ENCODE results near the gene PALMD. TPM values are rescaled to one million over a fixed set of nuclear protein-coding genes. Genes with fewer than 3 reads are reported as not detected.

The PALMD gene
- total and polyA plus RNA-seq, 5 donors: 71.9 to 79.6 (median 74.6) TPM

GRCh38 chr1:99646868-99647267 is 955 bp downstream of the PALMD start:
- DNase-seq: no peak
- Histone ChIP-seq H3K4me1 (ENCODE audit: control insufficient read depth, insufficient read depth, low read length) (peaks cover 7% of the 10 kb centered on the region), H3K27me3 (ENCODE audit: control insufficient read depth, insufficient read depth) (no peaks in the 10 kb centered on the region), H3K27ac (ENCODE audit: low read length) (no peak overlapping the region), H3K9me3 (ENCODE audit: control insufficient read depth, low read length) (no peaks in the 10 kb centered on the region), H3K4me3 (ENCODE audit: low read length) (peak overlapping the region; percentile 91)
- WGBS: 14% methylated on average over 5 of the region's 5 CpGs
- no peak for ATAC-seq
- intact Hi-C loops (cut with DNase I): loop anchor here in 2 of 4 donors (5.0 kb wide), 3 partner anchors 35 to 120 kb away; no protein-coding TSS in a partner anchor

GRCh38 chr1:99647490-99647889 is 1.6 kb downstream of the PALMD start:
- ATAC-seq: peak; percentile 63 to 69
- intact Hi-C loops (cut with DNase I): loop anchor here in 2 of 4 donors (5.0 kb wide), 3 partner anchors 35 to 120 kb away; no protein-coding TSS in a partner anchor
- WGBS: 19% methylated on average over 4 of the region's 4 CpGs

GRCh38 chr1:99648107-99648506 is 2.2 kb downstream of the PALMD start:
- DNase-seq (peak; percentile 79 to 86 (median 85)), ATAC-seq (peak; percentile 85 to 90)
- peak overlapping the region; percentile 91 for H3K4me3 ChIP-seq (ENCODE audit: low read length)
- no peak overlapping the region for H3K27ac ChIP-seq (ENCODE audit: low read length)
- H3K4me1 ChIP-seq (ENCODE audit: control insufficient read depth, insufficient read depth, low read length): peaks cover 9% of the 10 kb centered on the region
- 31% methylated on average over 4 of the region's 4 CpGs for WGBS
- H3K27me3 ChIP-seq (ENCODE audit: control insufficient read depth, insufficient read depth): no peaks in the 10 kb centered on the region
- H3K9me3 ChIP-seq (ENCODE audit: control insufficient read depth, low read length): no peaks in the 10 kb centered on the region
- intact Hi-C loops (cut with DNase I): loop anchor here in 2 of 4 donors (5.0 kb wide), 3 partner anchors 34 to 121 kb away; no protein-coding TSS in a partner anchor

More at GRCh38 chr1:99647490-99647889, 1.6 kb downstream of the PALMD start:
- Histone ChIP-seq H3K4me1 (ENCODE audit: control insufficient read depth, insufficient read depth, low read length) (peaks cover 9% of the 10 kb centered on the region), H3K4me3 (ENCODE audit: low read length) (peak overlapping the region; percentile 91), H3K27me3 (ENCODE audit: control insufficient read depth, insufficient read depth) (no peaks in the 10 kb centered on the region), H3K27ac (ENCODE audit: low read length) (peak overlapping the region; percentile 97), H3K9me3 (ENCODE audit: control insufficient read depth, low read length) (no peaks in the 10 kb centered on the region)
- DNase-seq: peak in 2 of 3 donors; percentile 37 to 42

GRCh38 chr1:99650030-99650429 is 4.1 kb downstream of the PALMD start:
- Histone ChIP-seq H3K27me3 (ENCODE audit: control insufficient read depth, insufficient read depth) (no peaks in the 10 kb centered on the region), H3K9me3 (ENCODE audit: control insufficient read depth, low read length) (no peaks in the 10 kb centered on the region), H3K27ac (ENCODE audit: low read length) (peak overlapping the region; percentile 32), H3K4me3 (ENCODE audit: low read length) (peak overlapping the region; percentile 33), H3K4me1 (ENCODE audit: control insufficient read depth, insufficient read depth, low read length) (peaks cover 5% of the 10 kb centered on the region)
- DNase-seq (peak in 1 of 3 donors; percentile 40), ATAC-seq (no peak)
- WGBS: 24% methylated on average over 2 of the region's 2 CpGs
- intact Hi-C loops (cut with DNase I): no loop called here

- intact Hi-C loops (cut with DNase I): no loop called here
- no peak for DNase-seq
- peaks cover 5% of the 10 kb centered on the region for H3K4me1 ChIP-seq (ENCODE audit: control insufficient read depth, insufficient read depth, low read length)
- H3K27me3 ChIP-seq (ENCODE audit: control insufficient read depth, insufficient read depth): no peaks in the 10 kb centered on the region
- no peak overlapping the region for H3K4me3 ChIP-seq (ENCODE audit: low read length)
- WGBS: 24% methylated on average over 3 of the region's 3 CpGs
- H3K27ac ChIP-seq (ENCODE audit: low read length): peak overlapping the region; percentile 91
- no peaks in the 10 kb centered on the region for H3K9me3 ChIP-seq (ENCODE audit: control insufficient read depth, low read length)
- ATAC-seq: peak; percentile 30 to 76
Measured at GRCh38 chr1:99650773-99651437, 5.0 kb downstream of the PALMD start.

GRCh38 chr1:99652881-99653281 is 7.0 kb downstream of the PALMD start:
- ATAC-seq: peak in 1 of 2 donors; percentile 20
- 50% methylated on average over 2 of the region's 2 CpGs for WGBS
- H3K27ac ChIP-seq (ENCODE audit: low read length): peak overlapping the region; percentile 61

GRCh38 chr1:99655376-99655775 is 9.5 kb downstream of the PALMD start:
- Histone ChIP-seq H3K4me3 (ENCODE audit: low read length) (no peak overlapping the region), H3K27ac (ENCODE audit: low read length) (no peak overlapping the region)
- WGBS: 91% methylated on average over 3 of the region's 3 CpGs

More at GRCh38 chr1:99652881-99653281, 7.0 kb downstream of the PALMD start:
- H3K4me1 ChIP-seq (ENCODE audit: control insufficient read depth, insufficient read depth, low read length): peaks cover 5% of the 10 kb centered on the region
- no peaks in the 10 kb centered on the region for H3K27me3 ChIP-seq (ENCODE audit: control insufficient read depth, insufficient read depth)
- DNase-seq: no peak
- H3K4me3 ChIP-seq (ENCODE audit: low read length): peak overlapping the region; percentile 22
- intact Hi-C loops (cut with DNase I): no loop called here
- H3K9me3 ChIP-seq (ENCODE audit: control insufficient read depth, low read length): no peaks in the 10 kb centered on the region

GRCh38 chr1:99656701-99657100 is 10.8 kb downstream of the PALMD start:
- H3K27me3 ChIP-seq (ENCODE audit: control insufficient read depth, insufficient read depth): no peaks in the 10 kb centered on the region
- H3K4me1 ChIP-seq (ENCODE audit: control insufficient read depth, insufficient read depth, low read length): peaks cover 10% of the 10 kb centered on the region
- no peak for DNase-seq
- intact Hi-C loops (cut with DNase I): no loop called here
- WGBS: 79% methylated on average over 3 of the region's 3 CpGs
- H3K27ac ChIP-seq (ENCODE audit: low read length): no peak overlapping the region
- H3K4me3 ChIP-seq (ENCODE audit: low read length): no peak overlapping the region
- H3K9me3 ChIP-seq (ENCODE audit: control insufficient read depth, low read length): no peaks in the 10 kb centered on the region
- peak in 1 of 2 donors; percentile 7 for ATAC-seq

More at GRCh38 chr1:99655376-99655775, 9.5 kb downstream of the PALMD start:
- intact Hi-C loops (cut with DNase I): no loop called here
- Histone ChIP-seq H3K27me3 (ENCODE audit: control insufficient read depth, insufficient read depth) (no peaks in the 10 kb centered on the region), H3K4me1 (ENCODE audit: control insufficient read depth, insufficient read depth, low read length) (peaks cover 10% of the 10 kb centered on the region), H3K9me3 (ENCODE audit: control insufficient read depth, low read length) (no peaks in the 10 kb centered on the region)
- no peak for DNase-seq
- ATAC-seq: no peak

GRCh38 chr1:99657213-99658030 is 11.5 kb downstream of the PALMD start:
- Histone ChIP-seq H3K9me3 (ENCODE audit: control insufficient read depth, low read length) (no peaks in the 10 kb centered on the region), H3K27me3 (ENCODE audit: control insufficient read depth, insufficient read depth) (no peaks in the 10 kb centered on the region), H3K27ac (ENCODE audit: low read length) (peak overlapping the region; percentile 53), H3K4me3 (ENCODE audit: low read length) (no peak overlapping the region), H3K4me1 (ENCODE audit: control insufficient read depth, insufficient read depth, low read length) (peaks cover 8% of the 10 kb centered on the region)
- DNase-seq (no peak), ATAC-seq (peak; percentile 76 to 89)
- WGBS: 60% methylated on average over 5 of the region's 5 CpGs
- intact Hi-C loops (cut with DNase I): no loop called here

GRCh38 chr1:99658031-99658290 is 12.0 kb downstream of the PALMD start:
- H3K4me1 ChIP-seq (ENCODE audit: control insufficient read depth, insufficient read depth, low read length): peaks cover 8% of the 10 kb centered on the region
- no peaks in the 10 kb centered on the region for H3K9me3 ChIP-seq (ENCODE audit: control insufficient read depth, low read length)
- no peak for DNase-seq
- H3K27me3 ChIP-seq (ENCODE audit: control insufficient read depth, insufficient read depth): no peaks in the 10 kb centered on the region
- intact Hi-C loops (cut with DNase I): no loop called here
- 89% methylated on average over 3 of the region's 3 CpGs for WGBS
- ATAC-seq: no peak
- H3K4me3 ChIP-seq (ENCODE audit: low read length): no peak overlapping the region
- H3K27ac ChIP-seq (ENCODE audit: low read length): no peak overlapping the region

GRCh38 chr1:99659755-99660210 is 13.9 kb downstream of the PALMD start:
- H3K27me3 ChIP-seq (ENCODE audit: control insufficient read depth, insufficient read depth): no peaks in the 10 kb centered on the region
- H3K4me1 ChIP-seq (ENCODE audit: control insufficient read depth, insufficient read depth, low read length): peaks cover 11% of the 10 kb centered on the region
- no peak for DNase-seq
- 35% methylated on average over 2 of the region's 2 CpGs for WGBS
- H3K9me3 ChIP-seq (ENCODE audit: control insufficient read depth, low read length): no peaks in the 10 kb centered on the region
- H3K4me3 ChIP-seq (ENCODE audit: low read length): no peak overlapping the region
- H3K27ac ChIP-seq (ENCODE audit: low read length): peak overlapping the region; percentile 99
- peak; percentile 39 to 48 for ATAC-seq
- intact Hi-C loops (cut with DNase I): no loop called here

Measured in right cardiac atrium (tissue), 5 donors.